GM18951 (cell line): Measurements from ENCODE around the gene CFH.

ENCODE experiments used
- POLR2A ChIP-seq: IDR thresholded peaks from 4 replicates; pipeline ENCODE4 v1.6.1; 2011; ENCODE audit warnings: mild to moderate bottlenecking; ENCODE audit not compliant: insufficient read length, insufficient read depth; ENCODE audit errors: extremely low read depth
- in situ Hi-C: fragments of 300-500 bp; cut with MboI; formaldehyde crosslinking; loops from one replicate; pipeline ENCODE4 v1.12.0; 2022; ENCODE audit warnings: low sequenced_read_pairs, mixed read lengths, inconsistent platforms; ENCODE audit not compliant: unreplicated experiment

Gene CFH

DNA sequence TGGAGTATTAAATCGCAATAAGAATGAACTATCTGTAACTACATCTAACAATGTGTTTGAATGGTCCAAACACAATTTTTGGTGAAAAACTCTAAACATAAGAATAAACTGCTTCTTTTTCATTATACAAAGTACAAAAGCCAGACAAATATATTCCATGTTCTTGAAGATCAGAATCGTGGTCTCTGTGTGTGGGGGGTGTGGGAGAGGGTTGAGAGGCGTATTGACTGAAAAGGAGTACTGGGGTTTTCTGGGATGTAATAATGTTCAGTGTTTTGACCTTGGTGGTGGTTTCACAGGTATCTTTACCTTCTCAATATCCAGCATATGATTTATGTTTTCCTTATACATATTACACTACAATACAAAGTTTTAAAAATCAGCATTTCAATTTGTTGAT is 764 bp upstream of the CFH start:
- no peak for TF ChIP-seq POLR2A
- in situ Hi-C loops, result loop anchor here (25.0 kb wide), 1 partner anchor 489 kb away; no protein-coding TSS in a partner anchor

DNA sequence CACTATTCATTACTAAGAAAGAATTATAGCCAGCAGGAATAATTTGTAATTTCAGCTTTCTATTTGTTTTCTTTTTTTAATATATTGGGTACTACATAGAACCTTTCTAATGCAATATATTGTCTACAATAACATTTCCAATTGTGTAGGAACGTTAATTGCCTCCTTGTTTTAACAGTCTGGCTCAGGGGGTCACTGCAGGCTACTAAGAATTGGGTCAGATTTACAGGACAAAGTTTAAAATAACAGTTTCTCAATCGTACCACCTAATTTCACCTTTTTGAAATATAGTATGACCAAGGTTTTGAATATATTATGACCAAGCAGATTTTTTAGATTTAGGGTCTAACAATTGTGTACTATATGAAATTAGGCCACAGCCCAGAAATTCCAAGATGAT is 2.4 kb downstream of the CFH start:
- in situ Hi-C loops, result loop anchor here (25.0 kb wide), 1 partner anchor 492 kb away; no protein-coding TSS in a partner anchor
- no peak for TF ChIP-seq POLR2A

DNA sequence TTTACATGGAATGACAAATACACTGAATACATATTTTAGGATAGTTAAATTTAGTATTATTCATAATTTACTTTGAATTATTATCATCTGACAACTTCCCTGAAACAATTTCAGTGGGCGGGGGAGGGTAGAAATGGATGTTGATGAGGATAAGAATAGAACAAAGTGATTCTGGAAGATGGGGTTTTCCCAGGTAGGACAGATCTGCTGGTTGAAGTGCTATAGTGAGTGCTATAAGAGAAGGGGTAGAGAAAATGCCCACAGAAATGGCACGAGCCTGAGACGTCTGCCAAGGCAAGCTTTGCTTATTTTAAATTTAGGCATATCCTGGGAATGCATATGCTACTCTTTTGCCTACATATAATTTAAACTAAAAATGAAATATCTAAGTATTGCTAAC is 3.2 kb downstream of the CFH start:
- in situ Hi-C loops, result loop anchor here (25.0 kb wide), 1 partner anchor 493 kb away; no protein-coding TSS in a partner anchor
- TF ChIP-seq POLR2A, result no peak

DNA sequence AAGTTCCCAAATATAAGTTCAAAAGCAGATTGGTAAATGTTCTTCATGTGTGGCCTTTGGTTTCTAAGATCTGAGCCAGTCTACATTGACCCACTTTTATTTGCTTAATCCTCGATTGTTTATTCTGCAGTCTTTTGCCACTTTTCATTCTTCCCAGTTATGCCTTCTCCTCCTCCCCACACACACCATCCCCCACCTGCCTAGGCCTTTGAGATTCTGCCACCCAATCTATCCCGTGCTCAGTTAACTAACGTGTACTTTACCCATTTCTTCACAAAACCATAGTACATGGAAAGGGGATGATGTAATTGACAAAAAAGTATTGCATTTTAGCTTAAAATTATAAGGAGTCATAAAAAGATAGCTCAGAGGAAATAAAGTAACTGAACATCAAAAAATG is 3.7 kb downstream of the CFH start:
- in situ Hi-C loops, result loop anchor here (25.0 kb wide), 1 partner anchor 493 kb away; no protein-coding TSS in a partner anchor

DNA sequence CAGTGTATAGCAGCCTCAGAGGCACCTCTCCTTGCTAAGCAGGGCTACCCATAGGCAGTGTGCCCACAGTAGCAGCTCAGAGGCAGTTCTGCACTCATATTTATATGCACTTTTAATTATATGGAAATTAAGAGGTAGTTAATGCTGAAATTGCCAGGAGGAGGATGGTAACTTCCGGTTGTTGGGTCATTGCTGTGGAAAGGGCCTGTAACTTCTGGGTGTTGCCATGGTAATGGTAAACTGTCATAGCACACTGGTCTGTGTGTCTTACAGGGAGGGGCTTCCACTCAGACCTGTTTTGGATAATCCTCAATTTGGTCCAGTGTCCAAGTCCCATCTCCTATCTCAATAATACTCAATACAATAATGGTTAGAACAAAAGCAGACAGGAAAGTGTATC is 7.6 kb downstream of the CFH start:
- no peak for TF ChIP-seq POLR2A
- in situ Hi-C loops, result loop anchor here (25.0 kb wide), 1 partner anchor 497 kb away; no protein-coding TSS in a partner anchor

More for the DNA sequence above, 3.7 kb downstream of the CFH start:
- TF ChIP-seq POLR2A, result no peak

DNA sequence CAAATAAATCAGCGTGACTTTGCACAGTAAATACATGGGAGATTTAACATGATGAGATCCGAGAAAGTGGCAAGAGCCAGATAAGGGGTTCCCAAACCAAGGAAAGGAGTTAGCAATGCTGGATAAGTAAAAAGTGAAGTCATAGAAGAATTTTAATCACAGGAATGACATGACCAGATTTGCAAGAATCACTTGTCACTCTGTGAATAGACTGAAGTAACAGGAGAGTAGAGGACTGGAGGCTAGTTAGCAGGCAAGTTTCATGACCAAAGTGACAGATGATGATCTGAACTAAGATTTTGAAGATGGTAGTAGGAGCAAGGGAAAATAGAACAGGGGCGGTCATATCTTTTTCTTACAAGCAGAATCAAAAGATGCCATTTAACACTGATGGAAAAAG is 8.4 kb downstream of the CFH start:
- in situ Hi-C loops, result loop anchor here (25.0 kb wide), 1 partner anchor 498 kb away; no protein-coding TSS in a partner anchor
- no peak for TF ChIP-seq POLR2A

DNA sequence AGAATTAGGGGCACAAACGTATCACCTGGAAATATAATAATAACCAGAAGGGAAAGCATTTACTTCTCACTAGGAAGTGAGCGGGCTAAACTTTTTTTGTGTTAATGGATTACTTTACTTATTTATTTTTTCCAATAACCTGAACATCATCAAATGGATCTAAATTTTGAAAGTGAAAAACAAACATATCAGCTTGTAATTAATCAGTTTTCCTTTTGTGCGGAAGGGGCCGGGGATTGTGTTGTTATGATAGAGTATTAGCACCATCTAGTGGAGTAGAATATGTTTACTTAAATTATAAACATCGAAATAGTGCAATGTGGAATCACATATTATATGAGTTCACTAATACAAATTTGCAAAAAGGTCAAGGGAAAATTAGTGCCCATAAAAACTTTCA is 9.0 kb downstream of the CFH start:
- TF ChIP-seq POLR2A, result no peak
- in situ Hi-C loops, result loop anchor here (25.0 kb wide), 1 partner anchor 499 kb away; no protein-coding TSS in a partner anchor

DNA sequence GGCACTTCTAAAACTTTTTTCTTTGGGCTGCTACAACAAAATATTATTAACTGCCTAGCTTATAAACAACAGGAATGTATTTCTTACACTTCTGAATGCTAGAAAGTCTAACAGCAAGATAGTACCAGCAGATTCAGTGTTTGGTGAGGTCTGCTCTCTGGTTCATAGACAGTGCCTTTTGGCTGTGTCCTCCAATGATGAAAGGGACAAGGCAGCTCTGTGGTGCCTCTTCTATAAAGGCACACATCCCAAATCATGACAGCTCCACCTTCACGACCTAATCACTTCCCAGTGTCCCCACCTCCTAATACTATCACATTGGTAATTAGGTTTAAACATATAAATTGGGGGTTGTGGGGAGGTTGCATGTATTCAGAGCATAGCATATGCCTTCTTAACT is 9.5 kb downstream of the CFH start:
- in situ Hi-C loops, result loop anchor here (25.0 kb wide), 1 partner anchor 499 kb away; no protein-coding TSS in a partner anchor
- no peak for TF ChIP-seq POLR2A

DNA sequence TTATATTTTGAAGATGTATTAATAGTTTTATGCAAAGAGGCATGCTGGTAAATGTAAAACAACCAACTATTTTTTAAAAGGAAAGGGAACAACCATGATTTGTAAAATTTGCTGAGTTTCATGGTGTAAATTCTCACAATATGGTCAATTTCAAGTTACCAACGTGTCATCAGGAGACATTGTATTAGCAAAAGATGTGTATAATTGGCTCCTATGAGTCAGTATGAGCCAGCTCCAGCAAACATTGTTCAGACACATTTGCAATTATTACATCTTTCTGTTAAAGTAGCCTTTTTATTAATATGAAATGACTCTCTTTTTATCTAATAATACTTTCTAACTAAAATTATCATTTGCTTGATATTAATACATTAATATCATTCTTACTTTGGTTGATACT is 15.3 kb downstream of the CFH start:
- in situ Hi-C loops, result loop anchor here (25.0 kb wide), 1 partner anchor 505 kb away; no protein-coding TSS in a partner anchor
- no peak for TF ChIP-seq POLR2A

DNA sequence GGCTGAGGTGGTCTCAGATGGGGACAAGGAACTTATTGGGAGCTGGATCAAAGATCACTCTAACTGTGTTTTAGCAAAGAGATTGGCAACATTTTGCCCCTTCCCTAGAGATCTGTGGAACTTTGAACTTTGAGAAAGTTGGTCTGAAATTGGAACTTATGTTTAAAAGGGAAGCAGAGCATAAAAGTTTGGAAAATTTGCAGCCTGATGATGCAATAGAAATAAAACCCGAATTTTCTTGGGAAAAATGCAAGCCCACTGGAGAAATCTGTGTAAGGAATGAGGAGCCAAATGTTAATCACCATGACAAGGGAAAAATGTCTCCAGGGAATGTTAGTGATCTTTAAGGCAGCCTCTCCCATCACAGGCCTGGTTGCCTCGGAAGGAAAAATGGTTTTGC is 17.2 kb downstream of the CFH start:
- no peak for TF ChIP-seq POLR2A
- in situ Hi-C loops, result loop anchor here (25.0 kb wide), 1 partner anchor 507 kb away; no protein-coding TSS in a partner anchor

DNA sequence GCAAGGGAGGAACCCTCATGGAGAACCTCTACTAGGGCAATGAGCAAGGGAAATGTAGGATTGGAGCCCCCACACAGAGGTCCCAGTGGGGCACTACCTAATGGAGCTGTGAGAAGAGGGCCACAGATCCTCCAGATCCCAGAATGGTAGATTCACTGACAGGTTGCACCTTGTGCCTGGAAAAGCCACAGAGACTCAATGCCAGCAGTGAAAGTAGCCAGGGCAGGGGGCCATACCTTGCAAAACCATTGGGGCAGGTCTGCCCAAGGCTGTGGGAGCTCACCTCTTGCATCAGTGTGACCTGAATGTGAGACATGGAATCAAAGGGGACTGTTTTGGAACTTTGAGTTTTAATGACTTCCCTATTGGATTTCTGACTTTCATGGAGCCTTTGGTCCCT is 17.9 kb downstream of the CFH start:
- in situ Hi-C loops, result loop anchor here (25.0 kb wide), 1 partner anchor 507 kb away; no protein-coding TSS in a partner anchor
- TF ChIP-seq POLR2A, result no peak

DNA sequence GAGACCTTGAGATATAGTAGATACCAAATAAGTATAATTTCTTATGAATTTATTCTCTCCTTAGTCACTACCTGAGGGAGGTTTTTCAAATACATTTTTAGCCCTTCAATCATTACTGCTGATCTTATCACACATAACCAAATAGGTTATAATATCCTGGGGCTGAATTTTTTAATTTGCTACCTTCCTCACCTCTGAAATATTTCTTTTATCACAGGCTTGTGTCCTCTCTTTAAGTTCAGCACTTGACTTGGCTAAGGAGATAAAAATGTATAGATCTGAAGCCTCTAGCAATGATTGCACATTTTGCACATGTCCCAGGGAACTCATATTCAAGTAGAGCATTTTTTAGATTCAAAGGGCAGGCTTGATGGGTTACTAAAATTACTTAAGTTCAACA is 23.1 kb downstream of the CFH start:
- in situ Hi-C loops, result loop anchor here (25.0 kb wide), 1 partner anchor 513 kb away; no protein-coding TSS in a partner anchor
- no peak for TF ChIP-seq POLR2A

DNA sequence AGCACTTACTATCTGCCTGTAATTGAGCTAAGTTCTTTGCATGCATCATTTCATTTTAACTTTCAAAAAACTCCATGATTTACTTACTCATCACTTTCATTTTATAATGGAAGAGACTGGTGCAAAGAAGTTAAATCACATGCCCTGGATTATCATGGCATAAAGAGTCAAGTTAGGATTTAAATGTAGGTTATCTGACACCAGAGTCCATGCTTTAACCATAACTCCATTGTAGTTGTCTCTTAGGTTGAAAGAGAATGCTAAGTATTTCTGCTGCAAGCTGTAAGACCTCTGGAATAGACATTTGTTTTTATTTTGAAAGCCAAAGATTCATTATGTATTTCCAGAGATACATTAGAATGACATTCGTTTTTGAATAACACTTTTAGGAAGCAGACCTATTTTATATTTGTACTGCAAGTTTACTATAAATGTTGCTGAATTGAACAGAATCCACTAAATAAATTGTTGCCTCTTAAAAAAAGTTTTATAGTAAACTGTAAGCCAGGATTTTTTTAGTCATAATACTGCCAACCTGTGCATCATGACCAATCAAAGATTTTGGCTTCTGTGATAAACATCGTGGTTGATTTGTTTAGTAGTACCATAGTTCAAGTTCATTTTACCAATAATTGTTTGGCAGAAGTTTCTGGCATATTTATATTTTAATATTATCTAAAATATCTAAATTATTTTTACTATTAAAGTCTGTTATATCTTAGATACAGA is 26.1 kb downstream of the CFH start:
- in situ Hi-C loops, result no loop called here
- no peak for TF ChIP-seq POLR2A

DNA sequence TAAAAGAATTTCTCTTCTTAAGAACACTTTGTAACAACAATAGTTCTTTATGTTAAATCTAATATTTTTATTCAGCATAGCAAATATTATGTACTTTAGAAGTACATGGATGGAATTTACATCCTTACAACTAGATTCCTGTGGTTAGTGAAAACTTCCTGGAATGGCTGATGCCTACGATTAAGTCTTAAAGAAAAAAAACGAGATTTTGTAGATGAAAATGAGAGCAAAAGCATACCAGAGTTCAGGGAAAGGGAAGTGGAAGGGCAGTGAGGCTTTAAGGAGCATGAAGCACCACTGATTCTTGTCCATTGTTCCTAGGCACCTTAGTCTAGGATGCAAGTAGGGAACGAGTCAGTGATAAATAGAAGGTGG is 26.7 kb downstream of the CFH start:
- in situ Hi-C loops, result no loop called here

More for the DNA sequence above, 26.7 kb downstream of the CFH start:
- no peak for TF ChIP-seq POLR2A
